Fibroblast of skin of right biceps (primary cell): ENCODE results near the gene IQGAP2.
"Not testable (repeated sequence)": the region's sequence is repeated elsewhere in the genome, so short reads cannot be mapped to it uniquely, and the experiment has no call there.

Experiments used
- DNase-seq: peaks from one replicate; pipeline ENCODE4 v3.0.0-alpha.2; 2013

The IQGAP2 gene

DNA sequence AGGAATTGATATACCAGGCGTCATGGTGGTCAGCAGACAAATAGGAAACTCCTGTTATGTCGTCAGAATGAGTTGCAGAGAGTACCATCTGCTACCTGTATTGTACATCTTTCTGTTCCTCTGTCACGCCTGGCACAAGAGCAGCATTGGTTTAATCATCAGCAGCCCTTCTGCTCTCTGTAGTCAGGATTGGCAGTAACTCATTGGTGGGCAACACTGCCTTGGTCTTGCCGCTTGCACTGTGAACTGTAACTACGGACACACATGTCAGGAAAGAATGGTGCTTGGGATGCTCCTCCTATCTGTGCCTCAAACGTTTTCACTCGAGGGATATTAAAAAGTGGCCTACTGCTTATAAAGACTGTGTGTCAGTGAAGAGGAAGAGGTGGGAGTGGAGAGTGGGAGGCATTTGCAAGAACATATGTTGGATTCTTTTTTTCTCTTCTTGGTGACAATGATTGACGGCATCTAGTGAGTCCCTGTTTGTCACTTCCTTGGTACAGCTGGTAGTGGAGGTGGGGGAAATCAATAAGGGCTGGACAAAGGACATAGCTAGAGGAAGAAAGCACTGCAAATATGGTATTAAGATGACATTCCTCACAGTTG, 143.5 kb downstream of the IQGAP2 start:
- DNase-seq: no peak

DNA sequence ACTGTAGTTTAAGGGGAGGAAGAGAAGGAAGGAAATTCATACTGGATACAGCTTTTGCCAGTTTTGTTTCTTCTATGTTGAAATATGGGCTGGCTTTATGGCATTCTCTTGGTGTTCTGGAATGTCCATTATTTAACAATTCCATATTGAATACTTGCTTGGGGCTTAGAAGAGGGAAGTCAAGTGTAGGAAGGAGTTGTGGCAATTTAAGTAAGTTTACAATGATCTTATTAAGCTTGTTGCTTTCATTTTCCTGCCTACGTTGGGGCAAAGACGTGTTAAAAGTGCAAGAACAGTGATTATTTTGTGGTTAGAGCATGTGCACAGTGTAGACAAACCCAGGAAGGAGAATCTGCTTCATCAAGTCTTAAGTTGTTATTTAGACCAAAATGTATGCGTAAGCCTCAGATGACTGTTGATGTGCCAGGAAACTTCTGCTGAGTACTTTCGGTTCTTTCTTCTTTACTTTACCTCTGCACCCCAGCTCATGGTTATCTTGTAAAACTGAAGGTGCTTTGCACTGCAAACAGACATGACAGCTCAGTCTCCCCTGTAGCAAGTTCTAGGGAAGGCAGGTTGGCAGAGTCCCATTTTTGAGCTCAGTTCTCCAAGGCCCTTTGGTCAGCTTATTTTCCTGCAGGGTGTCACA, 144.3 kb downstream of the IQGAP2 start:
- no peak for DNase-seq

DNA sequence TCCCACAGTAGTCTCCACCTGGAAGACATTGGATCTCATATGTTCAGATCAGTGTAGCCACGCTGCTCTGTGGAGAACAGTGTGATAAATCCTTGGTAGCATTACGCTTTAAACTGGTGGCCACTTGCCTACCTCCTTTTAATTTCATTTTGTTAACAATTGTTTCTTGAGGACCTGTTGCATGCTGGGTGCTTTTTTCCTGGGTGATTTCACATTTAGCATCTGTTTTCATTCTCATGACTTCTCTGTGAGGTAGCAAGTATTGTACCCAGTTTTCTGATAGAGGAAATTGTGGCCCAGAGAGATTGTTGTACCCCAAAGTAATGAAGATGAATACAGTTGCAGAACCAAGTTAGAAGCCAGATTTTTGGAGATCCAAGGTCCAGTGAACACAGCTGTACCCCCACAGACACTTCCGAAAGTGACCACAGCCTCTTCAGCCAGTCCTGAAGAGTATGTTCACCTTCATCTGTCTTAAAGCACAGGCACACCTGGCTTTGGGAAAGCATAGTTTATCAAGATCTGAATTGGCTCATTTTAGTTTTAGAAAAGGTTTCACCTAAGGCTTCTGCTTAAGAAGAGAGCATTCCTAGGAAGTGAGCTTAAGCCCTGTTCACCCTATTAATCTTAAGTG, 144.9 kb downstream of the IQGAP2 start:
- no peak for DNase-seq

DNA sequence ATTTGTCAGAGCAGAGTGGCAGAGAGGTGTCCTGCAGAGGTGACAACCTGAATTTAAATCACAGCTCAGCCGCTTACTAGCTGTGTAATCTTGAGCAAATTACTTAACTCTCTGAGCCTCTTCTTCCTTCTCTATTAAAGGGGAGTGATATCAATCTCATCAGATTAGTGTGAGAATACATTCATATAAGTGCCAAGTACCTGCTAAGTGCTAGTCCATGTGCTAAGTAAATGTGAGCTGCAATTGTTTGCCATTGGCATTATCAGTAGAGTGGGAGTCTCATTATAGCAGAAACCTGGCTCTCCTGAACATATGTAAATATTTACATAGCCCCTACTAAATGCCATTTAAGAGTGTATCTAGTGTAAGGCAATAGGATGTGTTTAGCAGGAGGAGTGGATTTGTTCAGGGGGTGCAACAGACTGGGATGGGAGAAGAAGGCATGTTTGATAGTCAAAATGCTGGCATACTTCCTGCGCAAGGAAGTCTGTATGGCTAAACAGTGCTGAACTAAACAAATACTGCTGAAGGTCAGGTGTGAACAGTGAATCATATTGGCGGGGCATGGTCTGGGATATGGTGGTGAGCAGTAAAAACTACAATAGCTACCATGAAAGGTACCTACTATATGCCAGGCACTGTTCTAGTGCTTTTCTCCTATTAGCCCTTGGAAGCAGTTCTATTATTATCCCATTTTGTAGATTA, 145.6 kb downstream of the IQGAP2 start:
- DNase-seq: no peak

DNA sequence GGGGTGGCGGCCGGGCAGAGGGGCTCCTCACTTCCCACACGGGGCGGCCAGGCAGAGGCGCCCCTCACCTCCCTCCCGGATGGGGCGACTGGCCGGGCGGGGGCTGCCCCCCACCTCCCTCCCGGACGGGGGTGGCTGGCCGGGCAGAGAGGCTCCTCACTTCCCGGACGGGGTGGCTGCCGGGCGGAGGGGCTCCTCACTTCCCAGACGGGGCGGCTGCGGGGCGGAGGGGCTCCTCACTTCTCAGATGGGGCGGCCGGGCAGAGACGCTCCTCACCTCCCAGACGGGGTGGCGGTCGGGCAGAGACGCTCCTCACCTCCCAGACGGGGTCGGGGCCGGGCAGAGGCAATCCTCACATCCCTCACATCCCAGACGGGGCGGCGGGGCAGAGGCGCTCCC, 147.8 kb downstream of the IQGAP2 start:
- DNase-seq: not testable (repeated sequence)

DNA sequence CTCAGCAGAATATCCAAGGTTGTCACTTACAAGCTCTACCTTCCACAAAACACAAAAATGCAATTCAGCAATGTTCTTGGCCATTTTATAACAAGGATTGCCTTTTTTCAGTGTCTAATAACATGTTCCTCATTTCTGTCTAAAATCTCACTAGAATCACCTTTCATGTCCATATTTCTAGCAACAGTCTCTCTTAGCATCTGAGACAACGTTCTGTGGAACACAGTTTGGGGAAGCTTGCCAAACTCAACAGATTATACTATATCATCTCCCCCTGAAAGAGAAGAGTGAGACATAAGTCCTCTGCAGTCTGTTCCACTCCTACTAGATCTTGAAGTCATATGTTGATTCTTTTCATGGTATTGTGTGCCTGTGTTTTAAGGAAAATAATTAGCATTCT, 149.5 kb downstream of the IQGAP2 start:
- no peak for DNase-seq

DNA sequence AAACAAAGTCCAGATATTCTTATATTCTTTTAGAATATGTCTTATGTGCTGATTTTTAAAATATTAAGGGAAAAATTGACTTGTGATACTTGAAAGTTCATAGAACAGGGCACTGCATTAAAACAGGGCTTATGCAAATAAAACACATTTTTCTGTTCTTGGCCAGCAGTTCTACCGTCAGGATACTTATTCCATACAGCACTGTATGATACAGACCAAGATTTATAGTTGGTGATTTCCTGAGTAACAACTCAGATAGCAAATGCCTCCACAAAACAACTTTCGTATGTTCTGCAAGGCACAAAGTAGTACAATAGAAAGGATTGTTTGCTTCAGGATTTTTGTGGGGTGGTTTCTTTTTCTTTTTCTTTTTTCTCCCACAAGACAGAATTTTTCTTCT, 150.2 kb downstream of the IQGAP2 start:
- DNase-seq: no peak

DNA sequence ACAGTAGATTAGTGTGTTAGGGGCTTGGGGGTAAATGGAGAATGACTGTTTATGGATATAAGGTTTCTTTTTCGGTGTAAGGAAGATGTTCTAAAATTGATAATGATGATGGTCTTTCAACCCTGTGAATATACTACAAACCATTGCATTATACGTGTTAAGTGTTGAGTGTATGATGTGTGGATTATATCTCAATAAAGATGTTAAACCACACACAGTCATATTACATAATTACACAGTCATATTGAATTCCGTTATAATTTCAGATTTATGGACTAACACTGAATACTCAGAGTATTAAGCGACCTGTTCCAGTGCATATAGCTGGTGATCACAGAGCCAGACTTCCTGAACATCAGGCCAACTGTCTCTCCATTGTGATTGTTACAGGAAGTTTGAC, 152.0 kb downstream of the IQGAP2 start:
- DNase-seq: no peak

DNA sequence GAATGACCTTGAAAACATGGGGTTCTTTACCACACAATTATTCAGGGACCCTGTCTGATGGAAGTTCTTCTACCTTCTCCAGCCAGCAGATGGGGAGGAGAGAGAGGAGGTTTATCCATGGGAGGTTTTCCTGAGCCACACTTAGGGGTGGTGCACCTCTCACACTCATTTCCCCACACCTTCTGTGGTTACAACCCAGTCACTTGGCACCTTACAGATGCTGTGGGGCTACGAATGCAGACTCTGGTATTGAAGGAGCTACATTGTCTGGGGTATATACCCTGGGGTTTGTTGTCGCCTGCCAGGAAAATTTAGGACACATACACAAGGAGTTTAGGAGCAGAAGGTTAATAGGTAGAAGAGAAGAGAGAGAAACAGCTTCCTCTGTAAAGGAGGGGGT, 152.6 kb downstream of the IQGAP2 start:
- DNase-seq: no peak

DNA sequence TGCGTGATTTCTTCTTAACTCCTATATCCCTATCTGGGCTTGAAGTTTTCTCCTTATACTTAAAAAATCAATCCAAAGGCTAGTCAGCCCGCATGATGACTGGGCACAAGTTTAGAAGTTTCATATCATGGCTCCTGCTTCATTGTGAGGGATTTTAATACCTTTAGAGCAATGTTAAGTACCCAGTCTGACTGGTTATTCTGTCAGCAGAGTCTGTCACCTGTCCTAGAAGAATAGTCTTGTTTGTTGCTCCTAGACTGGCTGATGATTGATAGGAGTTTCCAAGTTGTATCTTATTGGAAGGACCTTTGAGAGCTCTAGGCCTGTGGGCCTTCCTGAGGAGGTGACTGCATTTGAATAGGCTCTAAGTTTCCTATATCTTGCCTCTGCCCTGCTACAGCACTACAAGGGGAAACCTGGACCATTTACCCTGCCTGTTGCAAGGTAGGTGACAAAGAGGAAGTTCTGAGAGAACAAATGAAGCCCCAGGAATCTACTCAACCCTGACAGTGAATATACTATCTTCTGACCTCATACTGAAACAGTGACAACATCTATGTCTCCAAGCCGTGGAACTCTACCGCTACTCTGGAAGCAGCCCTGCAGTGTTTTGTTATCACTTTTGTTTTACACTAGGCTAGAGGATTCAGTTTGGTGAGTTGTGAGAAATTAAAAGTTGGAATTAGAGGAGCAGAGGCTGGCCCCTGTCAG, 153.6 kb downstream of the IQGAP2 start:
- DNase-seq: no peak

DNA sequence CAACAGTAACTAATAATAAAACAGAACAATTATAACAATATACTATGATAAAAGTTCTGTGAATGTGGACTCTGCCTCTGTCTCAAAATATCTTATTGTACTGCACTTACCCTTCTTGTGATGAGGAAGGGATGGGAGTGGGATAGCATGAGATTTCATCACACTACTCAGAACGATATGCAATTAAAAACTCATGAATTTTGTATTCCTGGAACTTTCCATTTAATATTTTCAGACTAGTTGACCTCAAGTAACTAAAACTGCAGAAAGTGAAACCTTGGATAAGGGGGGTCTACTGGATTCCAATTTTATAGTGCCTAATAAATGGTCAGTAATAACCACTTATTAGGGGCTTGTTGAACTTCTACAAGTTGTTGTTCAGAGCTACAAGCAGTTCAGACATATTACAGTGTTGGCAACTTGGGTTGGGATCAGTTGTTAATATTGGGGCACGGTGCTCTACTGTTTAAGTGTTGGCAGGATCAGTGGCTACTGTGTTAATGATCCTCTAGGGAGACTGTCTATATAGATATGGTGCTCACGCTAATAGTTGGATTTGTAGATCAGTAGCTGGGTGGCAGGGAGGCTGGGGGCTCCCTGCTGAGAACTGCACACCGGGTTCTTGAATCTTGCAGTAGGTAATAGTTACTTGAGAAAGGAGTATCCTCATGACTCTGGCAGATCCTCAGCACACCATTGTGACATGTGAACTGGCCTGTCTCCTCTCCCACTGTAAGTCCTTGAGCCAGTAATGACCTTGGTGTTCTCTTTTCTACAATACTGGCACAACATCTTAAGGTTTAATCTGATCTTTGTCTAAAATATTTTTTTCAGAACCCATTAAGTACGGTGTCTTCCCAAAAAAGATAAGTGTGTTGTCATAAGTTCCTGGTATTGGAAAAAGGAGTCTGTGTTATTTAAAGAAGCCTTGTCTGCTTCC, 158.1 kb downstream of the IQGAP2 start:
- DNase-seq: no peak

DNA sequence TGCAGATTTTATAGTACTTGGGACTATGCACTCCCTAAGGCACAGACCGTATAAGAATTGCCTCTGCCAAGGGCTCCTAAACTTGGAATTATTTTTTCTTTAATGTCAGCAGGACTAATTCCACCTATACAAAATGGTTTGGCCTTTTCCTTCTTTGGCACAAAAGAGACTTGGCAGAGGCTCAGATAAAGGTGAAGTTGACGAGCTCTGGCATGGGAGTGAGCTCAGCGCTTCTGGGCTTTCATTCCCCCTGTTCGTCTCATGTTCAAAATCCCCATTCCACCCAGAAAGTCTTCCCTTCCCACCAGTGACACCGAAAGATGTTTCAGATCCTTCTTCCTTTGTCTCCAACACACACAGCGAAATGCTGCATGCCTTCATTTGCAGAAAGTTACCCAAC, 158.9 kb downstream of the IQGAP2 start:
- no peak for DNase-seq

DNA sequence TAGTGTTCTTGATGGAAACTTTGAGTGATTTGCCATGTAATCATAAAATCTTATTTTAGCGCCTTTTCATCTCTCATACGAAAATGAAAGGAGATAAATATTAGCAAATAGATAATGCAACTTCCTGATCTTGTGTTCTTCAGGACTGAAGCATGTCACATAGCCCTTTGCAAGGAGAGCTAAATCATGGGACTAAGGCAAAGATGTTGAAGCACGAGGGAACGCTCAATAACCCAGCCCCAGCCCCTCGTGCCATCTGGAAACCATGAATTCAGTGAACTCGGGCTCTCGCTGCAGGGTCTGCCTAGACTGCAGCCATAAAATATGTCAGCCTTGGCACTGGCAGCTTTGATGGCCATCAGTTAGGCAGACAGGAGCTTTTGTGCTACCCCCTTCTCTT, 161.9 kb downstream of the IQGAP2 start:
- no peak for DNase-seq

DNA sequence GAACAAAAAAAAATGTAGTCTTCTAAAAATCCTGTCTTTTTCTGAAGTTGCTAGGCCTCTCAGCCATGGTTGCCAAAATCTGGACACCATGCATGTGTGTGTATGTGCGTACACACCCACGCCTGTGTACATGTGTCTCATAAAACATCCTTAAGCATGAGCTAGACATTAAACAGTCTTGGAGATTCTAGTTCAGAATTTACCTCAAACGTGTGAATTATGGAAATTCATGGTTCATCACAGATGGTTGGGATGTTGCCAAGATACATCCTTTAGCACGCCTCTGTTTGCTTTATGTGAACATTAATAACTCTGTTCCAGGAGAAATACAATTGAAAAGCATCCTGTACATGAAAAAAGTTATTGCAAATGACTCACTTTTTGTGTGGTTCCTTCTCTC, 167.1 kb downstream of the IQGAP2 start:
- DNase-seq: no peak

DNA sequence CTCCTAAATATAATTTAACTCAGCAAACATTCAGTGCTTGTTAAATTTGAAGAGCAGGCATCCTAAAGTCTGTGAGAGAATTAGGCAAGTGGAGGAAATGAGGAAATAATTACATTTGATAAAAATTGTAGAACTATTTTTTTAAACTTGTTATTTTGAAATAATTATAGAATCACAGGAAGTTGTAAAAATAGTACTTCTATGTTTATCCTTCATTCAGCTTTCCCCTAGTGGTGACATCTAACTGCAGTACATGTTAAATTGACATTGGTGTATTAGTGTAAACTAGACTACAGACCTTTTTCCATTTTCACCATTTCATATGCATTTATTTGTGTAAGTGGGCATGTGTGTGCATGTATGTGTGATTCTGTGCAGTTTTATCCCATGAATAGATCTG, 168.5 kb downstream of the IQGAP2 start:
- no peak for DNase-seq

DNA sequence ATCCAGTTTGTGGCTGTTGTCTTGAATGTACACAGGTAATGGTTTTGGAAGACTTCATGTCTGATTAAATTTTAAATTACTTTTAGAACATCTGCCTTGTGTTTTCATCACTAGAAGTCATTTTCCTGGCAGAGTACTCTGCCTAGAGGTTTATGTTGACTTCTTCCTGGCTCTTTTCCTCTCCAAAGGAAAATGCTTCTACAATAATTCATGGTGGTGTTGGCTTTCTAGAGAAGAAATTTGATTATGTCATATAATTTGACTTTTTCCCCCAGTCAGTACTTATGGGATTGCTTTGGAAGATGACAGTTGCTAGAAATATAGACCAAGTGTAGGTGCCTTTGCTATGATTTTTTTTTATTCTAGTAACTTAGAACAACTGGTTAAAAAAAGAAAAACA, 173.4 kb downstream of the IQGAP2 start:
- DNase-seq: no peak

DNA sequence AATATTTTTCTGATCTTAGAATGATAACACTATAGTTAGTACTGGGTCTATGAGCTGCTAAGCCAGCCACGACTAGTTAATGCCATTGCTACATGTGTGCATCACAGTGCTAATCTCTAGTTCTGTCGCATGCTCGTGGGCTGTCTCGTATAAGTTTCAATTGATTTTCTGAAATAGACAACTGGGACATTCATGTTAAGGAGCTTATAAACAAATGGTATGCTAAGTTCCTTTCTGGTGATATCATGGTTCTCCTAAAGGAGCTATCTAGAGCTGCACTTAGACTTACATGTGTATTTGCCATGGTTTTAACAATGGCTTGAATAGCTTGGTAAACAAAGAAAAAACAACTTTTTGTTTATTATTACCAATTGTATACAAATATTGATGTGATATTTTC, 173.9 kb downstream of the IQGAP2 start:
- DNase-seq: no peak

DNA sequence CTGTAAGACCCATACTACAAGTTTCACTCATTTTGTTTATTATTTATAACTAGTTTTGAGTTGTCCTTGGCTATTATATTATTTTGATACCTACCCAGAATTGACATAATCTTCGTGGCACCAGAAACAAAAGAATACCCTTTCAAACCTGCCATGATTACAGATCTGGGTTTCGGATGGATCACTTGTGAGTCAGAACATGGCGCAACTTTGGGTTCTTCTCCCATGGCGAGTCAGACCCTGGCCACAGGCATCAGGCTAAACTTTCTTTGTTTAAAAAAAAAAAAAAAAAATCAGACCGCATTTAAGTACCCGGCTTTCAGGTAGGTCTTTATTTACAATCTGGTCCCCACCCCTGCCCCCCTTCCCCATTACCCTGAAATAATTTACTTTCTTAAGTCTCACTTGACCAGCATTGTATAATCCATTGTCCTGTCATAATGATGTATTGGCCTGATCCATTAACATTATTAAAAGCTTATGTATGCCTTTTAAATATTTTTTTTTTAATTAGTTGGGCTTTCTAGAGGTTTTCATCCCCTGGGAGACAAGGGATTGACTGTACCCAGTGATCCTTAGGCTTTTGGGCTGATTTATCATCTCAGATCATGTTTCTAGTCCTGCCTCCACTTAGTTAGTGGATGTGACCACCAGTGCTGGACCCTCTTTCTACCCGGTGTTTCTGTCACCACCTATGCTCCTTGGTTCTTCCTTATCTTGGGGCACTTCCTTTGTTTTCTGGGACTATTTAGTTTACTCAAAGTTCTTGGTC, 176.3 kb downstream of the IQGAP2 start:
- DNase-seq: peak; percentile 43

DNA sequence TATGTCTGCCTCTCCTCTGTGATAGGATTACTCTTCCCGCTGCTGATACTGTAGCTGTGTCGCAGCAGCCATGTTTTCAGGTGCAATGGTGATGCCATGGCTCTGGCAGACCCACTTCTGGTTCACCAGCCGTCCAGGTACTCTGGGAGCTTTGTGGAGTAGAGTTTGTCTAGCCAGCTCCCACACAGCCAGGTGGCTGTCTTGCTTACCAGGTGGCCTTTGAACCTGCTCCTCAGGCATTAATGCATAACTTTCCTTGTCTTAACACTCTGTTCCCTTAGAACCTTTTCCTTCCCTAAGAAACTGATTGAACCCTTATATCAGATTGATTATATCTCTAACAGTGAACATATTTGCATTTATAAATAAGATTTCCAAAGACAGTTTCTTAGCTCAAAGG, 177.9 kb downstream of the IQGAP2 start:
- DNase-seq: no peak

DNA sequence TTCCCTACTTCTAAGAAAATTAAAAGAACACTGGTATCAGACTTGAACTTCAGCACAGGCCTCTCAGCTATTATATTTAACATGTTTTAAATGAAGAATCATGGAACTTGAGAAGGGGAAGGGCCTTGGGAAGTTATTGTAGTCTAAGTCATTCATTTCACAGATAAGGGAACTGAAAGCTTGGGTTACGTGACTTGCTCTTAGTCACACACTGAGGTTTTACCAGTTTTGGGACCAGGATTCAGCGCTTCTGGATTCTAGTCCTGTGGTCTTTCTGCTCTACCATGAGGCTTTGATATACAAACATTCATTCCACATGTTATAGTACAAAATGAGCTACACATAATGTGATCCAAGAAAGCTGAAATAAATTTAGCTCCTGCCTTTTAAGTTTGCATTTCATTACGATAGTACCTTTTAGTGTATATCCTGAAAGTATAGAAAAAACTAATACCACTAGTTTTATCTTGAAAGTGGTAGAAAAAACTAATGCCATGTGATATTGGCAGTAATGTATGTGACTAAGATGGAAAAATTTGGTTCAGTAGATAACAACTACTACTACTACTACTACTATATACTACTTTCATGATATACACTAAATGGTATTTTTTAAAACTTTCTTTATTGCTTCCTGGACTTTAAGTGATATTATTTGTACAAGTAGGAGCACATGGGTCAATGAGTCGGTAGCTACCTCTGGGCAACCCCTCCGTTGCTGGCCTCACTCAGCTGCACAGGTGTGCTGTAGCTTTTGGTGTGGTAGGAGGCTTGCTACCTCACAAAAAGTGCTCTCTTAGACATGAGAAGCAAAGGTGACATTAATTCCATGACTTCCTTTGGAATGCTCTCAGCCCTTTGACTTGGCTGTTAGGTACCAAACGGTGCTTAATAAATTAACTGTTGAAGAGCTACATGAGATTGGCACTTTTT, 179.4 kb downstream of the IQGAP2 start:
- DNase-seq: peak; percentile 71
